ENCODE results near the gene COL9A3.

COL9A3 gene

DNA sequence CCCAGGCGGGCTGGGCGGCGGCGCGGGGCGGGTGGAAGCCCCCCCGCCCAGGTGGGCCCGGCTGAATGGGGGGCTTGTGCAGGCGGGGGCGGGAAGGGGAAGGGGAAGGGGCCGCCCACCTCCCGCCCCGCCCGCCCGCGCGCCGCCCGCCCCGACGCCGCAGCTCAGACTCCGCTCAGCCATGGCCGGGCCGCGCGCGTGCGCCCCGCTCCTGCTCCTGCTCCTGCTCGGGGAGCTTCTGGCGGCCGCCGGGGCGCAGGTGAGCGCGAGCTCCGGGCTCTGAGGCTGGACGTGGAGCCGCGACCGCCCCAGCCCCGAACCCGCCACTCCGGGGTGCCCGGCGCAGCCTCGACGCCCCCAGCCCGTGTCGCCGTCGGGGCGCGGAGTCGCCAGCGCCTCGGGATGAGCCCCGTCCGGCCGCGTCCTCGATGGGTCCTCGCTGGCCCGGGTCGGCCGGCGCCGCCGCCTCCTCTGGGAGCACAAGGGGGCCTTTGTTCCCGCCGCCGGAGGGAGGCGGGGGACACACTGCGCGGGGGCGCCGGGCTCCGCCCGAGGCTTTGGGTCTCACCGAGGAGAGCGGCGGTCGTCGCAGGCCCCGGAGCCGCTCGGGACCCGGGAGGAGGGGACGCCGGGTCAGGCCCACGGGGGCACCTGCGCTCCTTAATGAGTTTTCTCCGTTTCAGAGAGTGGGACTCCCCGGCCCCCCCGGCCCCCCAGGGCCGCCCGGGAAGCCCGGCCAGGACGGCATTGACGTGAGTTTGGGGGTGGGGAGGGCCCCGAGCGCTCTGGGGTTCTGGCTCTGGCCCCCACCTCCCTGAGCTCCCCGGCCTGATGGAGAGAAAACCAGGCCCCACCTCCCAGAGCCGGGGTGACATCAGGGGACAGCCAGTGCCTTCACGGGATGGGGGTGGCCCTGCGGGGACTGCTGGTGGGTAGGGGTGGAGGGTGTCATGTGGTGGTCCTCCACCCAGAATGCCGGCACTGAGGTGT, at the start of gene COL9A3:
COL9A3 (plus strand) TSS at position 167 of the 990 bp plus-strand sequence; CDS start at position 182, 15 bp downstream.
- no peak for DNase-seq

DNA sequence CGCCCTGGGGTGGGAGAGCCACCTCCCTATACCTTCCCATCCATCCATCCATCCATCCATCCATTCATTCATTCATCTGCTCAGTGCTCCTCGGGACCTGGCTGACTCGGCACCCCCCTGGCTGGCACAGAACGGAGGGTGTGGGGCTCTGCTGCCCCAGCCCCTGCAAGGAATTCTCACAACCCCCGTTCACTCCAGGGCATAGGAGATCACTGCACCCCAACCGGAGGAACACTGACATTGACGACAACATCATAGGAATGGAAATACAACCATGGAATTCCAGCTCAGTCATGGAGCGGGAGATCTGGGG, 48.7 kb upstream of the COL9A3 start:
- no peak for DNase-seq

DNA sequence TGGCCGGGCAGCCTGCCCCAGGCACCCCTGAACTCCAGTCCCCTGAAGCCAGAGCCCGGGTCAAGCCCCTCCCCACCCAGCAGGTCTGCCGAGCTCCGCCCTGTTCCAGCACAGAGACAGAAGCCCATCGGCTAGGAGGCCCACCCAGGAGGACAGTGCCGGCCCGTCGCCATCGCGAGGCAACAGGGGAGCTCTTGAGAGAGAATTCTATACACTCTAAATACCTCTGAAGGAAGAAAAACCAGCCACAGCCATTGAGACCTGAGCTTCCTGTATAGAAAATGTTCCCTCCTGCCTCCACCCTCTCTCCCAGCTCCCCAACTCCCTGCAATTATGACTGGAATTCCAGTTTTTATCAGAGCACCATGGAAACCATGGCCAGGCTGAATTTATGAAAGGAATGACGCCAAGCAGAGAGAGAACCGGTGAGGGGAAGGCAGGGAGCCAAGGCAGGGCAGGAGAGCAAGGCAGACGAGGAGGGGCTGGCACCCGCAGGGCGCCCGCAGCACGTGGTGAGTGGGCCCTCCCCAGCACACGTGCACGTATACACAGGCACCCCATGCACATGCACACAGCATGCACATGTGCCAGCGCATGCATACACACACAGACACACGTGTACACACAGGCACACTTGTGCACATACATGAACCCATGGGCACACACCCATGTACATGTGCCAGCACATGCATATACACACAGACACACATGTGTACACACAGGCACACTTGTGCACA, 48.1 kb upstream of the COL9A3 start:
- no peak for DNase-seq

DNA sequence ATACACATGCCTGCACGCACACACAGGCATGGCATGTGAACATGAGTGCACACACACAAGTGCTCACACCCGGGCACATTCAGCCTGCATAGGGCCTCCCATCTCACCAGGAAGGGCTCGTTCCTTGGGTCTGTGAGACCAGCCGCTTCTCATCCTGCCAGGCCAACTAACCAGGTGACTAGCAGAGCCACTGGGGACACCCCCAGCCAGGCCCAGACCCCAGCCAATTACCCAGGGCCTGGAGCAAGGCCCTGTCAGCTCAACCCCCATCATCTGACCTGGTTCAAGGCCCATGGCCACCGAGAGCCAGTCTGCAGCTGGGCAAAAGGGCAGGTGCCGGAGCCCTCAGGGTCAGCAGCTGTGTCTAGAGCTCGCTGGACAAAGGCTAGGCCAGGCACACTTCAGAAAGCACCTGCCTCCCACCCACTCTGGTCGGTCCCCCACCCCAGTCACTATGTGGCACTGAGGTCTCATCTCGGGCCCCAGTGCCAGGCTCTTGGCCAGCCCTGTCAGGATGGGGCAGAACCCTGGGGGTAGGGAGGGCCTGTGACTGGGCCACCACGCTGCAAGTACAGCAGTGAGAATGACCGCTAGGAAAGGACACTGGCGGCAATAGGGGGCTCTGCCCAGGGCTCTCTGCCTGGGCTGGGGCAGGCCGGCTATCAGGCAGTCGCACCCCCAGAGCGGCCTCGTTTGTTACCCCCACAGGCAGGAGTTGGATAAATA, 47.3 kb upstream of the COL9A3 start:
- DNase-seq: no peak

DNA sequence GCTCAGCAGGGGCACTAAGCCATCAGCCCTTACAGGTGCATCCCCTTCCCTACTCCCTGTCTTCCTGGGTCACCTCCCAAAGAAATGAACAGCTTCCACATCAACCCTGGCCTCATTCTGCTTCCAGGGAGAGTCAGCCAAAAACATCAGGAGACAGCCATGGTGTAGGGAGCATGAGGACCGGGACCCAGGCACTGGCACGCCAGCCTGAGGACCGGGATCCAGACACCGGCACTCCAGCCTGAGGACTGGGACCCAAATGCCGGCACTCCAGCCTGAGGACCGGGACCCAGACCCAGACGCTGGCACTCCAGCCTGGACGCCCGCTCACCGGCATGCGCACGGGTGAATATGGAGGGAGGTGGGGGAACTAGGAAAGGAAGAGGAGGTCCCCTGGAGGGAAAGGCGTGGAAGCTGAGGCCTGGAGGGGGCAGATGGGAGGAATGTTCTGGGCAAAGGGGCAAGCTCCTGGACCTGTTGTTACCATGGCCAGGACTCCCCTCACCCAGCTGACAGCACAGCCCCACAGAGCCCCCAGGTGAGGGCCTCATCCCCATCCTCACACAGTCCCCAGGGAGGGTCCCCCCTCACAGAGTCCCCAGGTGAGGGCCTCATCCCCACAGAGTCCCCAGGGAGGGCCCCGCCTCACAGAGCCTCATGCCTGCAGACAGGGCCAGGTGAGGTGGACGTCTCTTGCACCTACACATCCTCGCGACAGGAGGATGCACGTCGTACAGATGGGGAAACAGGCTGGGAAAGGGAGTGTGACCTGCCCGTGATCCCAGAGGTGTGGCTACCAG, 46.5 kb upstream of the COL9A3 start:
- DNase-seq: no peak

DNA sequence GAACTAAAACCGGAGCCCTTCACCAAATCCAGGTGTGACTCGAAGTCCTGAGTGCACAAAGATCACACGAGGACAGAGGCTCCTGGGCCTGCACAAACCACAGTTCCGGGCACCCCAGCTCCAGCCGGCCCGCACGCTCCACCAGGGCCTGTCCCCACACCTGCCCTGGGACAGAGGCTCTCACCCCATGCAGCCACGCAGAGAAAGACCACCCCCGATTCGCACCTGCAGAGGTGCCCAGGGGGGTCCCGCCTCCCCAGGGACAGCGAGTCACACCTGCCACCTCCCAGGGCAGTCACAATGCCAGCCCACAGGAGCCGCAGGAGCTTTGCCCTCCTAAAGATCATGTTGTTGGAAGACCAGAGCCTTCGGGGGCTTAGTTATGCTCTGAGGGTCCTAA, 45.9 kb upstream of the COL9A3 start:
- DNase-seq: no peak

DNA sequence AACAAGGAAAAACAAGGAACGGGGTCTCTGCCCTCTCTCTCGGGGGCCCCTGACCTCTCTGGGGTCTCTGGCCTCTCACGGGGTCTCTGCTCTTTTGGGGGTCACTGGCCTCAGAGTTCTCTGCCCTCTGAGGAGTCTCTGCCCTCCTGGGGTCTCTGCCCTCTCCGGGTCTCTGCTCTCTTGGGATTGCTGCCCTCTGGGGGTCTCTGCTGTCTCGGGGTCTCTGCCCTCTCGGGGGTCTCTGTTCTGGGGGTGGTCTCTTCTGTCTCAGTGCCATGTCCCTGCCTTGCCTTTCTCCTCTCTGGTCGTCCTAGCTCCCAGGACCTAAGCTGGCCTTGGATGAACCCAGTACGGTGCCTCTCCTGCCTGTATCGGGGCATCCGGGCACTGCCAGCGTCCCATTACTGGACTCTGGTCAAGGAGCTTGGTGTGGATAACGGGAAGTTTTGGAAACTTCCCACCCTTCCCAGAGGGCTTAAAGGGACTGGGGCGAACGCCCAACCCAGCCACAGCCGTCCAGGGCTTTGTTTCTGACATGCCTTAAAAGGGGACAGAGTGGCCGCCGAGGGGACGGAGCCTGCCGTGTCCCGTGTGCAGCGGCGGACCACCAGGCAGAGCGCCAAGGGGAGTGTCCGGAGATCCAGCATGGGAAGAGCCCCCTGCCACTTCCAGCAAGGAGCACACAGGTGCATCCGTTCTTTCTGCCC, 45.3 kb upstream of the COL9A3 start:
- no peak for DNase-seq

DNA sequence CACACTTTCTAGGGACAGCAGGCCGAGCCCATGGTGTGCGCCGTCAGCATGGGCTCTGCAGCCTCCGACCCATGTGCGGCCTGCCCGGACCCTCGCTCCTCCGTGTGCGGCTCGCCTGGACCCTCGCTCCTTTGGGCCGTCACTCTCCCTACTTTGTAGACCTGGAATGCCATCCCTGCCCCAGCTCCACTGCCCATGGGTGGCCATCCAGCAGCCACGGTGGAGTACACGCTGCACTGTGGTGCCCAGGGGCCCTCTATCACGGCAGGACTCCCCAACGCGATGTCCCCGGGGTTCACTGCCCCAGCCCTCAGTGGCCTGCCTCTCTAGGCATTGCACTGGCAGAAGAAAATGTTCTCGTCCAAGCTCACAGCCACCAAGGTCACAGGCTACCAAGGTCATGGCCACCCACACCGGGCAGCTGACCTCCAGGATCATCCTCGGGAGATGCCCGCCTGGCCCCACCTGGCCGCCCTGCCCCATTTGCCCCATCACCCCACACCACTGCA, 44.7 kb upstream of the COL9A3 start:
- no peak for DNase-seq

DNA sequence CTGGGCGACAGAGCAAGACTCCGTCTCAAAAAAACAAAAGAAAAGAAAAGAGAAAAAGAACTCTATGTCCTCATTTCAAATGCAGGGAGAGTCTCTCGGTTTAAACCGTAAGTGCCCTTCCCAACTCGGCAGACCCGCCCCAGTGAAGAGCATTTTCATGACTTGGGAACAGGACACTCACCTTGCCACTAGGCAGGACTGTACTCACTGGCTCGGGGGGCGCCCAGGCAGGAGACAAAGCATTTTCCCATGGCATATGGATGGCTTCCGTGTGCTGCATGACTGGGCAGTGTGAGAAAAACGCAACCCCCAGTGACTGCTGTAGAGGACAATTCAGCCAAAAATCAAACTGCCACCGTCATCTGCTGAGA, 44.2 kb upstream of the COL9A3 start:
- DNase-seq: no peak

DNA sequence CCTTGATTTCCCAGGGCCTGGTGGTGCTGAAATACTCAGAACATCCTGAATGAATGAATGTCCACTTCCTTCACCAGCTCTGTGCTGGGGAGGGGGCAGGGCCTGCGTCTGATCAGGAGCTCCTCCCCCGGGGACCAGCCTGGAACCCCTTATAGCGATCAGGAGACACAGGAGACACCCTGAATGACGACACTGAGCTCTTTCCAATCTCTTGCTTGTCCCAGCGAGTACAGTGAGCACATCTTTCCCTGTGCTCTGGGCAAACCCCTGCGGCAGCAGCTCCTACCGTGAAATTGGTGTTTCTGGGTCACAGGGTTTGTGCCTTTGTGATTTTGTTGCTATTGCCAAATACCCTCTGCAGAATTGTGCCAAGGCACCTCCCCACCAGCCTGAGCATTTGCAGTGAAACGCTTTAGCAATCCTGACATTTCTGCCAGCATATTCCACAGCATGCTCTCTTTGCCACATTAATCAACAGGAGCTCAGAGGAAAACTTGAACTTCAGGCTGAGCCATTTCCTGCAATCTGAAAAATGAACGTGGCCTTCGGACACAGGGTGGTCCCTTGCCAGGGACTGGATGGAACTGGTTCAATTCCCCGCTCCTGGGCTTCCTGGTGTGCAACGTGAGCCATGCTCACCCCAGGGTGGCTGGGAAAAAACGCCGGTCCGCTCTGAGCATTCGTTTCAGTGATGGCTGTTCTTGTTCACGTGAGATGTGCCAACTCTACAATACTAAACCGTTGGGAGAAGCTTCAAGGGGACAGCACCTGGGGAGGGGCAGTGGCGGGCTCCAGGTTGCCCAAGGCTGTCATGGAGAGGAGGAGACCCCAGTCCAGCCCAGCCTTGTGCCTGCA, 43.6 kb upstream of the COL9A3 start:
- DNase-seq: peak; percentile 66

DNA sequence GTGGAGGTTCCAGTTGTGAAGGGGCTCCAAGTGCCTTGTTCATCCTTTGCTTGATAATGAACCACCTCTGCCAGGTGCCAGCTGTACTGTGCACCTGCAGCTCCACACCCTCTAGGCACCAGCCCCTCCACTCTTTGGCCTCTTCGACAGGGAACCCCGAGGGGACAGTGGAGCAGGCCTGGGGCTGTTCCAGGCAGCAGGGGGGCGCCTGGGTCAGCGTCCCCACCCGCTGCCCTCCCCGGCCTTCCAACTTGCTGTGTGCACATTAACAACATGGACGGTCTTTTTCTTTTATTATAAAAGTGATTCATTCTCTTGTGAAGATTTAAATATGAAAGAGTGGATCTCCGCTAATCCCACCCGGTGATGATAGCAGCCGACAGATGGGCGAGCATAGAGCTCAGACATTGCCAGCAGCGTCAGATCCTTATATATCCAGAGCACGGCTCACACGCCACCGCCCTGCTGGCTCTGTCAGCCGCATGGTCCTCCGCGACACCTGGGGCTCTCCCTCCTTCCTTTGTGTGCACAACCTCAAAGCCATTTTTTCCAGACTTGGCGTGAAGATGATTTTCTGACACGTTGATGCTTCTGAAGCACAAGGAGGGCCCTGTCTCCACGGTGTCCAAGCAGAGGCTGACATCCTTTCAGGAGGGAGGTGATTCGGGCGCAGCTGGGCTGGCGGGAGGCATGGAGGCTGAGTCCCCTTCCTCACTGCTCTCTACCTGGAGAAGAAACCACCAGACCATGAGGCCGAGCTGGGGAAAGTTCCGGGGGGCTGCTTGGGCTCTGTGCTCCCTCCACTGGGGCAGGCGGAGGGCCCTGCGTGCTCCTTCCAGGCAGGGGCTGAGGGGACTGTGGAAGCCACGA, 42.8 kb upstream of the COL9A3 start:
- DNase-seq: peak; percentile 43

DNA sequence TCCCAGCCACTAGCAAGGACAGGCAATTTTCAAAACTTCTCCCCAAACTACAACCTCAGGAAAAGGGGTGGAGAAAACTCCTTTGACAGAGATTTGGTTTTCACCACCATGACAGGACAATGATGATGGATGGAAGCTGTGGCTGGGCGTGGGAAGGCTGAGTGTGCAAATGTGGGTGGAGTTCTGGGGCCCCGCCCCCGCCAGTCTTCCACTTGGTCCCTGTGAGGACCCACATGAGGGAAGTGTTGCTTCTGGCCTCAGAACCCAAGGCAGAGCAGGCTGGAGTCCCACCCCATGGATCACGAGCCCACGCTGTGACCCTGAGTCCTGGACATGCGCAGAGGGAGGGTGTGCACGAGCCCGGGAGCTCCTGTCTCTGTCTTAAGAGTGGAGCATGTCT, 42.1 kb upstream of the COL9A3 start:
- no peak for DNase-seq

DNA sequence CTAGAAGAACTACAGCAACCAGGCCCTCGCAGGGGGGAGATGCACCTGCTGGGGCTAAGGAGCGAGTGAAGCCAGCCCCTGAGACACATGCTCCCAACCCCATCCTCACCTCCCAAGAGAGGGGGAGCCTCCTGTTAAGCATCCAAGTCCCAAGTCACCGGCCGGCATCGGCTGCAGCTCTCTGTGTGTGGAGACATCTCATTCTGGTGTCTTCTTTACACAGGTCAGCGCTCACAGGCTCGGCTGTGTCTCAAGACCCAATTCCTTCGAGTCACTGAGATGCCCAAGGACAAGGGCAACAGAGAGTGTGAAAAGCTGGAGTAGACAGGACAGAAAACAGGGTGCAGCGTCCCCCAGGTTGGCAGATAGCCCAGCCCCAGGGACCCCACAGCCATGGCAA, 41.6 kb upstream of the COL9A3 start:
- DNase-seq: no peak

DNA sequence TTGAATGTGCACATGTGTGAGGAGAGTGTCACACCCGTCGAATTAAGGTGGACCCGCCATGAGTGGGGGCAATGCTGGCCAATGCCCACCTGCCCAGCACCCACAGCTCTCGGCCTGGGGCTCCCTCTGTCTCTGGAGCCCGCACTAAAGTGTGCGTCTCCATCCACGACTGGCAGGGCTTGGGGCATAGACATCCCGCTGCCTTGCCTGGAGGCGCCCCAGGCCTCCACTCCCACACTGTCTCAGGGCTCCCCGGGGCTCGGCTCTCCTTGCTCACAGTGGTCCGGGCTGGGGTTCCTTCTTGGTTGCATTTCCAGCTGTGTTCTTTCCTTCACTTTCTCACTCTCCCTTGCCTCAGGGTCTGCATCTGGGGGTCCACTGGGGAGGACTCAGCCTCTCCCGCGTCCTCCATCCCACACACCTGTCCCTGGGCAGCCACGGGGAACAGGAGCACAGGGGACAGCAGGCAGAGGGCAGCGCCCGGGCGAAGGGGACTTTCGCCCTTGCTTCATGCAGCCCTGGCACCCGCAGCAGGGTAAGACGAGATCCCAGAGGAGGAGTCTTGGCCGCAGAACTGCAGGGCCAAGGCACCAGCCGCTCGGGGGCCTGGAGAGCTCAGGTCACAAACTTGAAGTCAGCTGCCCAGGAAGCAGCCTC, 40.7 kb upstream of the COL9A3 start:
- no peak for DNase-seq

DNA sequence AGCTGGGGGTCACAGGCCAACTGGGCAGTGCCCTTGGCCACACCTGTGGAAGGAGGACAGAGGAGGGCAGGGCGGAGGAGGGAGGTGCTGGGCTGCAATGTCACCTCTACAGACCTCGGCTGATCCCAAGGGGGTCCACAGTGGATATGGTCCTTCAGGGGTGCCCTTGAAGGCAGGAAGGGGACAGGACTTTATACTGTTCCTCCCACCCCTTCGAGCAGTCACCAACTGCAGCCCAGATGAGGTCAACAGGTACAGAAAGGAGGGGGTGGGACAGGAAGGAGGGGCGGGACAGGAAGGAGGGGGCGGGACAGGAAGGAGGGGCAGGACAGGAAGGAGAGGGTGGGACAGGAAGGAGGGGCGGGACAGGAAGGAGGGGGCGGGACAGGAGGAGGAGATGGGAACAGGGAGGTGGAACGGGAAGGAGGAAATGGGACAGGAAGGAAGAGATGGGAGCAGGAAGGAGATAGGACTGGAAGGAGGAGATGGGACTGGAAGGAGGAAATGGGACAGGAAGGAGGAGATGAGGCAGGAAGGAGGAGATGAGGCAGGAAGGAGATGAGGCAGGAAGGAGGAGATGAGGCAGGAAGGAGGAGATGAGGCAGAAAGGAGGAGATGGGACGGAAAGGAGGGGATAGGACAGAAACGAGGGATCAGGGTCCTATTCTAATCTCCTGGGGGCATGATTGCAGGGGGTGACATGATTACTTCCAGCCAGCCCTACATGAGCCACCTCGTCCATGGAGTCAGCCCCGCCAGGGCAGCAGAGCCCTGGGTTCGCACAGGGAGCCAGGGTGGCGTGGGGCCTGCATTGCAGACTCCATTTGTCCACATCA, 39.9 kb upstream of the COL9A3 start:
- no peak for DNase-seq

DNA sequence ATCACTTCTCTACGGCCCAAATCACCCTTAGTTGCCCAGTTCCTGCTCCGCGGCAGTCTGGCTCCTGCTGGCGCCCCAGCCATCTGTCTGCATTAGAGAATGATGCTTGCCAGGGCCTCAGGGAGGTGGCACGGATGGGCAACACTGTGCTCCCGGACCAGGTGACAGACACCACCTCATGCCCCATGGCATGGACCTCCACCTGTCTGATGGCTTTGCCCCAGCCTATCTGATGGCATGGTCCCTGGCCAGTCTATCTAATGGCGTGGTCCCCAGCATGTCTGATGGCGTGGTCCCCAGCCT, 39.4 kb upstream of the COL9A3 start:
- DNase-seq: no peak

DNA sequence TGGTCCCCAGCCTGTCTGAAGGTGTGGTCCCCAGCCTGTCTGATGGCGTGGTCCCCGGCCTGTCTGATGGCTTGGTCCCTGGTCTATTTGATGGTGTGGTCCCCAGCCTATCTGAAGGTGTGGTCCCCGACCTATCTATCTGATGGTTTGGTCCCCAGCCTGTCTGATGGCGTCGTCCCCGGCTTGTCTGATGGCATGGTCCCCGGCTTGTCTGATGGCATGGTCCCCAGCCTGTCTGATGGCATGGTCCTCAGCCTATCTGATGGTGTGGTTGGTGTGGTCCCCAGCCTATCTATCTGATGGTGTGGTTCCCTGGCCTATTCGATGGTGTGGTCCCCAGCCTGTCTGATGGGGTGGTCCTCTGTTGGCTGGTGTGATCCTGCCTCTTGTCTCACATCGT, 38.8 kb upstream of the COL9A3 start:
- DNase-seq: no peak

DNA sequence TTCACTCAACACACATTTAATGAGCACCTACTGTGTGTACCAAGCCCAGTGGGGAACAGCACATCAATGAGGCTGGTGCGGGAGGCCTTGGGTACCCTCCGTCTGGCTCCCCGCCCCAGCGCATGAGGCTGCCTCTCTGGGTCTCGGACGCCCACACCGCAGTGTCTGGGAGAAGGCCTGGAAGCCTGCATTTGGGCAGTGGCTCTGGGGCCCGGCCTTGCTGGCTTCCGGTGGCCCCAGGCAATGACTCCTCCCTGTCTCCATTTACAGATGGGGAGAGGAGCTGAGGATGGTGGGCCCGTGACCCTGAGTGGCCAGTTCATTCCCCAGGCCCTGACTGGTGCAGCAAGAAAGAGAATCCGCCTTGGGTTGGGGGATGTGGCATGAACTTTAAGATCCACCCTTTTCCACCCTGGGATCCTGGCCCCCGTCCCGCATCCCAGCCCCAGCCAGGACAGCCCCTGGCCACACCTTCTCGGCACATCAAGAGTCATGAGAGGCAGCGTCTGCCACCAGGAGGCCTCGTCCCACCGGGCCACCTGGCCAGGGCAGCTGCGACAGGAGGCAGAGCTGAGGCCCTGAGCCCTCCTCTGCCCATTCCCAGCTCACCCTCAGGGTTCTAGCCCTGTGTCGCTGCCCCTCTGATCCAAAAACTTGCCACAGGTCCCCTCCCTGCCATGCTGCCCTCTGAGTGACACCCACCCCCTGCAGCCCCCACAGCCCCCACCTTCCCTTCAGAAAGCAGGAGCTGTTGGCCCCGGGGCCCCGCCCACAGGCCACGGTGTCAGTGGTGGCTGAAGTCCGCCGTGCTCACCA, 38.0 kb upstream of the COL9A3 start:
- no peak for DNase-seq

All from NCI-H446 treated with DMSO at 0.1 percent for 48 hours (cell line).